Kidney (tissue), 14 donors: Measurements from ENCODE around the gene MRTFB. TPM values are rescaled to one million over a fixed set of nuclear protein-coding genes. Genes with fewer than 3 reads are reported as not detected.

Source experiments
- DNase-seq, 5 donors: peaks; one replicate each; pipeline ENCODE4 v3.0.0-alpha.2; 2013 to 2020
- FAIRE-seq: peaks from 2 replicates; lab custom pipeline; 2012; peaks lifted over from hg19 to GRCh38; lab: Jason Lieb, UNC
- H3K27ac ChIP-seq, 2 donors: one replicate each; pipeline ENCODE4 v1.7.0; 2013; ENCODE audit warnings: low read depth in 2 of 2, low read length in 2 of 2, inconsistent platforms in 1 of 2
- H3K27me3 ChIP-seq: one replicate; pipeline ENCODE4 v1.7.1; 2013; ENCODE audit warnings: low read length, inconsistent platforms; ENCODE audit not compliant: control insufficient read depth, insufficient read depth
- H3K36me3 ChIP-seq, 3 donors: one replicate each; pipeline versions ENCODE4 v1.7.0 to v1.7.1; 2013; ENCODE audit warnings: low read length in 3 of 3, control low read depth in 1 of 3, inconsistent platforms in 1 of 3; ENCODE audit not compliant: insufficient read depth in 3 of 3, control insufficient read depth in 2 of 3
- H3K4me1 ChIP-seq, 3 donors: one replicate each; pipeline versions ENCODE4 v1.7.0 to v1.7.1; 2013; ENCODE audit warnings: low read length in 3 of 3, inconsistent platforms in 1 of 3, low read depth in 1 of 3; ENCODE audit not compliant: control insufficient read depth in 2 of 3, insufficient read depth in 2 of 3
- H3K4me3 ChIP-seq, 3 donors: one replicate each; pipeline versions ENCODE4 v1.7.0 to v1.8.1; 2013; ENCODE audit warnings: low read length in 3 of 3, control low read depth in 1 of 3, inconsistent platforms in 1 of 3
- H3K9ac ChIP-seq, 3 donors: one replicate each; pipeline versions ENCODE4 v1.7.0 to v1.7.1; 2013; ENCODE audit warnings: low read length in 3 of 3, control low read depth in 1 of 3, inconsistent platforms in 1 of 3
- H3K9me3 ChIP-seq, 3 donors: one replicate each; pipeline versions ENCODE4 v1.7.0 to v1.7.1; 2013; ENCODE audit warnings: low read length in 3 of 3, control low read depth in 1 of 3, inconsistent platforms in 1 of 3; ENCODE audit not compliant: control insufficient read depth in 2 of 3, insufficient read depth in 1 of 3
- intact Hi-C: fragments of 100-400 bp; cut with DNase I; formaldehyde crosslinking; loops from one replicate; pipeline ENCODE4 v1.11.1; 2022
- polyA plus RNA-seq: library from polyadenylated mRNA; stranded (reverse); fragments of 350-450 nt; fragmentation: Illumina TruSeq; extraction: RNeasy Lipid Tissue Mini Kit (QIAGEN cat#74804); gene quantifications from one replicate; pipeline ENCODE4 v1.2.3, GENCODE V29; 2014; ENCODE audit warnings: low read depth, low replicate concordance; ENCODE audit not compliant: insufficient read depth
- total RNA-seq: library from RNA; stranded (reverse); fragmentation: NEBNext Ultra II Directional; extraction: Animal tissue kit (Norgen Biotek cat#: 25700); gene quantifications from one replicate; pipeline ENCODE4 v1.2.1, GENCODE V29; 2021
- TF ChIP-seq, protein P1 (sequence below): IDR thresholded peaks from 3 replicates; pipeline ENCODE4 v1.5.1; 2012; ENCODE audit warnings: mild to moderate bottlenecking, moderate library complexity, borderline replicate concordance; ENCODE audit not compliant: insufficient read depth; ENCODE audit errors: extremely low read depth
- donor health status: control.
- donor health status: control.
- donor health status: control.
- donor health status: control.
- donor health status: control.
- donor health status: DM: yes; HTN: yes; CAD: no.
- donor health status: Normal renal cell carcinoma (clear cell type).

MRTFB gene
- total and polyA plus RNA-seq, 2 donors from 2014 or later, result 5.1 to 51.0 TPM

DNA sequence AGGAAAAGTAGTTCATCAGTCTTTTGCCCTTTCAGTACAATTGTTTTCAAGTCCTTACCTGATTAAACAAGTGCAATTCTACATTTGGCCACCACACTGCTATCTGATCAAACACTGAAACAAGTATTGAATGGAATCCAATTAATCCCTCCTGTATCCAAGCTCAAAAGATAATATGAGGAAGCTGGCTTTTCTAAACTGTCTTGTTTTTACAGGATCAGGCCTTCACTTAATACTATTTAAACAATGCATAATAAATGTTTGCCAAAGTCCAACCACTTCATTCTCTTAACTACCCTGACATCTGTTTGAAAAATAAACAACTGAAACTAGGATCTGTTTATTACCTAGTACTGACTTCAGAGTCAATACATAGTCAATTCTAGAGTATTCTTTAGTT is 131.6 kb downstream of the MRTFB start:
- Histone ChIP-seq H3K36me3 (peaks cover 0 to 2% (median 0%) of the 10 kb centered on the region in 3 donors), H3K4me3 (no peak overlapping the region), H3K9ac (no peak overlapping the region), H3K27ac (no peak overlapping the region), H3K4me1 (no peaks in the 10 kb centered on the region), H3K27me3 (no peaks in the 10 kb centered on the region), H3K9me3 (no peaks in the 10 kb centered on the region)
- intact Hi-C loops, result no loop called here
- FAIRE-seq (no peak), DNase-seq (no peak)
- TF ChIP-seq, protein P1, sequence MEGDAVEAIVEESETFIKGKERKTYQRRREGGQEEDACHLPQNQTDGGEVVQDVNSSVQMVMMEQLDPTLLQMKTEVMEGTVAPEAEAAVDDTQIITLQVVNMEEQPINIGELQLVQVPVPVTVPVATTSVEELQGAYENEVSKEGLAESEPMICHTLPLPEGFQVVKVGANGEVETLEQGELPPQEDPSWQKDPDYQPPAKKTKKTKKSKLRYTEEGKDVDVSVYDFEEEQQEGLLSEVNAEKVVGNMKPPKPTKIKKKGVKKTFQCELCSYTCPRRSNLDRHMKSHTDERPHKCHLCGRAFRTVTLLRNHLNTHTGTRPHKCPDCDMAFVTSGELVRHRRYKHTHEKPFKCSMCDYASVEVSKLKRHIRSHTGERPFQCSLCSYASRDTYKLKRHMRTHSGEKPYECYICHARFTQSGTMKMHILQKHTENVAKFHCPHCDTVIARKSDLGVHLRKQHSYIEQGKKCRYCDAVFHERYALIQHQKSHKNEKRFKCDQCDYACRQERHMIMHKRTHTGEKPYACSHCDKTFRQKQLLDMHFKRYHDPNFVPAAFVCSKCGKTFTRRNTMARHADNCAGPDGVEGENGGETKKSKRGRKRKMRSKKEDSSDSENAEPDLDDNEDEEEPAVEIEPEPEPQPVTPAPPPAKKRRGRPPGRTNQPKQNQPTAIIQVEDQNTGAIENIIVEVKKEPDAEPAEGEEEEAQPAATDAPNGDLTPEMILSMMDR, result peak; percentile 13

GRCh38 chr16:14203166-14203565 is 132.0 kb downstream of the MRTFB start:
- intact Hi-C loops, result no loop called here
- DNase-seq (peak in 1 of 5 donors; percentile 27), FAIRE-seq (no peak)
- H3K36me3 ChIP-seq, result peaks cover 0 to 2% (median 0%) of the 10 kb centered on the region in 3 donors
- H3K9me3 ChIP-seq, result no peaks in the 10 kb centered on the region
- H3K9ac ChIP-seq, result no peak overlapping the region
- TF ChIP-seq, protein P1, result no peak
- no peaks in the 10 kb centered on the region for H3K4me1 ChIP-seq
- no peak overlapping the region for H3K4me3 ChIP-seq
- H3K27ac ChIP-seq, result no peak overlapping the region
- H3K27me3 ChIP-seq, result no peaks in the 10 kb centered on the region

- intact Hi-C loops, result no loop called here
- DNase-seq (no peak), FAIRE-seq (no peak)
- no peaks in the 10 kb centered on the region for H3K9me3 ChIP-seq
- no peaks in the 10 kb centered on the region for H3K27me3 ChIP-seq
- no peak overlapping the region for H3K27ac ChIP-seq
- H3K36me3 ChIP-seq, result peaks cover 0 to 2% (median 0%) of the 10 kb centered on the region in 3 donors
- no peaks in the 10 kb centered on the region for H3K4me1 ChIP-seq
- TF ChIP-seq, protein P1, result no peak
- H3K4me3 ChIP-seq, result no peak overlapping the region
- H3K9ac ChIP-seq, result no peak overlapping the region
Observed at GRCh38 chr16:14205666-14206065, 134.5 kb downstream of the MRTFB start.

- no peak for FAIRE-seq
- no peak overlapping the region for H3K4me3 ChIP-seq
- H3K27me3 ChIP-seq, result no peaks in the 10 kb centered on the region
- H3K4me1 ChIP-seq, result no peaks in the 10 kb centered on the region
- H3K9me3 ChIP-seq, result no peaks in the 10 kb centered on the region
- peaks cover 2 to 14% (median 11%) of the 10 kb centered on the region in 3 donors for H3K36me3 ChIP-seq
- no peak for DNase-seq
- no peak overlapping the region for H3K9ac ChIP-seq
- intact Hi-C loops, result no loop called here
- TF ChIP-seq, protein P1, result no peak
- no peak overlapping the region for H3K27ac ChIP-seq
Observed at GRCh38 chr16:14211856-14212543, 140.9 kb downstream of the MRTFB start.
